Stimulated activated CD8-positive, alpha-beta memory T cell treated with anti-CD3 and anti-CD28 coated beads, Interleukin-2, amount 100 ng/mL, for 48 hours (primary cell): Measurements from ENCODE around the gene OSM.
A peak's percentile ranks its signal among the peaks of the same experiment; 100 is the strongest.

Source experiments
- DNase-seq, 2 donors: peaks; one replicate each; pipeline ENCODE4 v3.0.0-alpha.2; 2020; ENCODE audit warnings: low read depth in 2 of 2

The OSM gene

GRCh38 chr22:30285176-30285845 is 18.7 kb upstream of the OSM start:
- DNase-seq, result no peak

GRCh38 chr22:30284666-30285065 is 18.0 kb upstream of the OSM start:
- no peak for DNase-seq

GRCh38 chr22:30284172-30284571 is 17.5 kb upstream of the OSM start:
- no peak for DNase-seq

GRCh38 chr22:30283342-30283741 is 16.7 kb upstream of the OSM start:
- DNase-seq, result no peak

- DNase-seq, result no peak
Observed at GRCh38 chr22:30282616-30283046, 16.0 kb upstream of the OSM start.

- DNase-seq, result no peak
Observed at GRCh38 chr22:30280505-30280904, 13.9 kb upstream of the OSM start.

- no peak for DNase-seq
Observed at GRCh38 chr22:30279932-30280331, 13.3 kb upstream of the OSM start.

GRCh38 chr22:30279046-30279788 is 12.6 kb upstream of the OSM start:
- DNase-seq, result no peak

GRCh38 chr22:30277547-30278344 is 11.1 kb upstream of the OSM start:
- DNase-seq, result no peak

- no peak for DNase-seq
Observed at GRCh38 chr22:30276039-30276438, 9.4 kb upstream of the OSM start.

GRCh38 chr22:30275625-30276024 is 9.0 kb upstream of the OSM start:
- no peak for DNase-seq

GRCh38 chr22:30274437-30274812 is 7.8 kb upstream of the OSM start:
- DNase-seq, result no peak

GRCh38 chr22:30273711-30274436 is 7.2 kb upstream of the OSM start:
- no peak for DNase-seq

- no peak for DNase-seq
Observed at GRCh38 chr22:30272781-30273601, 6.3 kb upstream of the OSM start.

GRCh38 chr22:30270832-30271231 is 4.2 kb upstream of the OSM start:
- DNase-seq, result no peak

GRCh38 chr22:30268331-30268730 is 1.7 kb upstream of the OSM start:
- DNase-seq, result no peak

GRCh38 chr22:30267382-30268302 is 991 bp upstream of the OSM start:
- peak in 1 of 2 donors; percentile 41 for DNase-seq

GRCh38 chr22:30265823-30266444 is 717 bp downstream of the OSM start:
- DNase-seq, result peak; percentile 78 to 84

- DNase-seq, result no peak
Observed at GRCh38 chr22:30265131-30265720, 1.4 kb downstream of the OSM start.
